ENCODE measurements around the gene TATDN3.
"Not testable (repeated sequence)": the region's sequence is repeated elsewhere in the genome, so short reads cannot be mapped to it uniquely, and the experiment has no call there.

Gene TATDN3

DNA sequence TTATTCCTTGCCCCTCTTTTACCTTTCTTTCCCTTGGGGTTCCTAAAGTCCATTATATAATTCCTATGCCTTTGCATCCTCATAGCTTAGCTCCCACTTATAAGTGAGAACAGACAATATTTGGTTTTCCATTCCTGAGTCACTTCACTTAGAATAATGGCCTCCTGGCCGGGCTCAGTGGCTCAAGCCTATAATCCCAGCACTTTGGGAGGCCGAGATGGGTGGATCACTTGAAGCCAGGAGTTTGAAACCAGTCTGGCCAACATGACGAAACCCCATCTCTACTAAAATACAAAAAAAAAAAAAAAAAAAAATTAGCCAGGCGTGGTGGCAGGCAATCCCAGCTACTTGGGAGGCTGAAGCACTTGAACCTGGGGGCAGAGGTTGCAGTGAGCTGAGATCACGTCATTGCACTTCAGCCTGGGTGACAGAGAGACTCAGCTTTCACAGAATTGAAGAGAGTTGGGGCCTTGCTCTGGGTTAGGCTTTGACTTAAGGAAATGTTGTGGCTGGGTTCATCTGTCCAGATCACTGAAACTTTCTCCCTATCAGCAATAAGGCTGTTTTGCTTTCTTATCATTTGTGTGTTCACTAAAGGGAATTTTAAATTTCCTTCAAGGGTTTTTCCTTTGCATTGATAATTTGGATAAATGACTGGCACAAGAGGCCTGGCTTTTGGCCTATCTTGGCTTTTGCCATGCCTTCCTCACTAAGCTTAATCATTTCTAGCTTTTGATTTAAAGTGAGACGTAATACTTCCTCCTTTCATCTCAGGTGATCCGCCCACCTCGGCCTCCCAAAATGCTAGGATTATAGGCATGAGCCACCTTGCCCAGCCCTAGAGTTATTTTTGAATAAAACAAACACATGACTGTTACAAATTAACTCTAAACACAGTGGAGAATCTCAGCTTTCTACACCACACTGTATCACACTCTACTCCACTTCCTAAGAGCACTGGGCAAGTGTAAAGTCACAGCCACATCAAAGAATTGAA is 41.8 kb downstream of the TATDN3 start:
- DNase-seq: not testable (repeated sequence)

DNA sequence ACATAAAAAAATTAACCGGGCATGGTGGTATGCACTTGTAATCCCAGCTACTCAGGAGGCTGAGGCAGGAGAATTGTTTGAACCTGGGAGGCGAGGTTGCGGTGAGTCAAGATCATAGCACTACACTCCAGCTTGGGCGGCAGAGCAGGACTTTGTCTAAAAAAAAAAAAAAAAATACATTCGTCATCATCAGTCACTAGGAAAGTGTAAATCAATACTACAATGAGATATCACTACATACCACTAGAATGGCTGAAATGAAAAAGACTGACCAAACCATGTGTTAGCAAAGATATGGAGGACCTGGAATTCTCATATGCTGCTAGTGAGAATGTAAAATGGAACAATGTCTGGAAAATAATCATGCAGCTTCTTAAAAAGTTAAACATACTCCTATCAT is 46.5 kb downstream of the TATDN3 start:
- DNase-seq: no peak

DNA sequence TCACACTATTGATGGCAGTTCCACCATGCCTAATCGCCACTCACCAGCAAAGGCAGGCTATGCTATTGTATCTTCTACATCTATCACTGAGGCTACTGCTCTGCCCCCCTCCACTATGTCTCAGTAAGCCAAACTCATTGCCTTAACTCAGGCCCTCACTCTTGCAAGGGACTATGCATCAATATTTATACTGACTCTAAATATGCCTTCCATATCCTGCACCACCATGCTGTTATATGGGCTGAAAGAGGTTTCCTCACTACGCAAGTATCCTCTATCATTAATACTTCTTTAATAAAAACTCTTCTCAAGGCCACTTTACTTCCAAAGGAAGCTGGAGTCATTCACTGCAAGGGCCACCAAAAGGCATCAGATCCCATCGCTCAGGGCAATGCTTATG is 52.8 kb downstream of the TATDN3 start:
- DNase-seq: not testable (repeated sequence)

DNA sequence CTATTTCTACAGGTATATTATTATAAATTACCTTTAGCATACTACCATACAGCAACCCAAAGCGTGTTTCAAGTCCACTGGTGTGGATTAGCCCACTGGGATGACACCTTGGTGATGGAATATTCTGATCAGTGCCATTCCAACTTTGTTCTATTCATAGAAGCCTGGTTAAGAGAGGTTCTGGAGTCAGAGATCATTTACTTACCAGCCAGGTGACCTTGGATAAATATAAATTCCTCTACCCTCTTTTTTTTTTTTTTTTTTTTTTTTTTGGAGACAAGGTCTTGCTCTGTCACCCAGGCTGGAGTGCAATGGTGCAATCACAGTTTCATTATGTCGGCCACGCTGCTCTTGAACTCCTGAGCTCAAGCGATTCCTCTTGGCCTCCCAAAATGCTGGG is 55.9 kb downstream of the TATDN3 start, which contains the start of gene SPATA45:
Gene SPATA45 (minus strand): TSS at position 101 of the 400 bp plus-strand sequence. CDS start 11,500 bp downstream, outside the sequence.
- no peak for DNase-seq

DNA sequence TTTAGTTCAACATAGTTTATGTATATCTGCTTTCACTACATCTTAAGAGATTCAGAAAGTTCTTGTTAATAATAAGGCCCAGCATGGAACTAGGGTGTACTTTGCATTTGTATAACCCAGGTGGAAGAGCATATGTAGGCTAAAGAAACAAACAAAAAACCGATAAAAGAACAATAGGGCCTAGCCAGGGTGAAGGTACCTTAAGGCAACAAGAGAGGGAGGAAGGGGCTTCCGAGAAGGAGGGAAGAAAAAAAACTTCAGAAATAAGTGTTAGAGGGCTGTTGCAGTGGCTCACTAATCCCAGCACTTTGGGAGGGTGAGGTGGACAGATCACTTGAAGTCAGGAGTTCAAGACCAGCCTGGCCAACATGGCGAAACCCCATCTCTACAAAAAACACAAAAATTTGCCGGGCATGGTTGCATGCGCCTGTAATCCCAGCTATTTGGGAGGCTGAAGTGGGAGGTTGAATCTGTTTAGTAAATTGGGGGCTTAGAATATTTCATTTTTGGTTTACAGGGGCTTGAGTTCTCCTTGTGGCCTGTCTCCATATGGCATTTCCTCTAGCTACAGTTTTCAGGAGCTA is 60.5 kb downstream of the TATDN3 start:
- no peak for DNase-seq

DNA sequence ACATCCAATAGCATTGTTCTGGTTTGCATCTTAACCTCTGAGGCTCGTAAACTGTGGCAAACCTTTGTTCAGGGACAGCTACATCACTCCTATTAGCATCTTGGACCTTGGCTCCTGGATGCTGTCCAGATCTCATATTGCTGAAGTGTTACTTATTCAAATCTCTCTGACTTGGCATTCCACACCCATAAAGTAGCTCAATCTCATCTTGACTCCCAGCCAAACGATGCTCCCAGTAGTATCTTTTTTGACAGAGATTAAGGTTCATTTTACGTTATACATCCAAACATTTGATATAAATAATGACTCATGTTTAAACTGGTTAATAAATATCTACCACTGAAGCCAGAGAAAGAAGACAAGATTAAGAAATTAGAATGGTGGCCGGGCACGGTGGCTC is 62.0 kb downstream of the TATDN3 start:
- DNase-seq: no peak

DNA sequence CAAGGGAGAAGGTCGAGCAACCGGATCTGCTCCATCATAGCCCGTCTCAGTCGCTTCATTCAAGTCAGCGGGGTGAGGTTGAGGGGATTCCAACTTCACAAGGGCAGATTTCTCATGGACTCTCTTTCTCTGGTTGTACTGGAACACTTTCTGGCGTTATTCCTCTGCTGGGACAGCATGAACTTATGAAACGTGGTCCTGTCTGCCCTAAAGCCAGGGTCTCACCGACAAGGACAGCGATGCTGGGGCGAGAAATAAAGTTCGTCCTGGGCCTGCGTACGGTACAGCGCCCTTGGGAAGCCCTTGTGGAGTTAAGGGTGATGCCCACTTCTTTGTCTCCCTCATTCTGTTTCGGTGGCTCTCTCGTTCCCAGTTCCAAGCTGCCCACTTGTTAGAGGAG is 65.1 kb downstream of the TATDN3 start:
- no peak for DNase-seq

DNA sequence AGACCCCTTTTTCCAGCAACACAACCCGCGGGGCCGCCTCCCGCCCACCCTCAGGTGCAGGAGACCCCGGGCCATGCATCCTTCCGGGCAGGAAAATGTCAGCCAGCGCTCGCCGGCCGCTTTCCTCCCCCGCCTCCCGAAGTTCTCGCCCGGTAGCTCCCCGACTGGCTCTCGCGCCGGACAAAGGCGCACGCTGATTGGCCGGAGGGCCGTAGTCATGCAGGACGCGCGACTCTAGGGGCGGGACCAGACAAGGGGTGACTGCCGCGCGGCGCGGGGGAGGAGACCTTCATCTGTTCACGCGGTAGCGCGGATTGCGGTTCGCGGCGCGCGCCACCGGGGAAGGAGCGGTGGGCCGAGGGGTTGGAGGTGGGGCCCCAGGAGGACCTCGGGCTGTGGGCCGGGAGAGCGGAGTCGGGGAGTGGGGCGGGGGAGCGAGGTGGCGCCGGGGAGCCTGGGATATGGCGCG is 66.3 kb downstream of the TATDN3 start, which contains the start of gene FLVCR1:
Gene FLVCR1 (plus strand): TSS at position 284 of the 469 bp plus-strand sequence. CDS start 178 bp downstream, at position 462.
- DNase-seq: peak; percentile 97

DNA sequence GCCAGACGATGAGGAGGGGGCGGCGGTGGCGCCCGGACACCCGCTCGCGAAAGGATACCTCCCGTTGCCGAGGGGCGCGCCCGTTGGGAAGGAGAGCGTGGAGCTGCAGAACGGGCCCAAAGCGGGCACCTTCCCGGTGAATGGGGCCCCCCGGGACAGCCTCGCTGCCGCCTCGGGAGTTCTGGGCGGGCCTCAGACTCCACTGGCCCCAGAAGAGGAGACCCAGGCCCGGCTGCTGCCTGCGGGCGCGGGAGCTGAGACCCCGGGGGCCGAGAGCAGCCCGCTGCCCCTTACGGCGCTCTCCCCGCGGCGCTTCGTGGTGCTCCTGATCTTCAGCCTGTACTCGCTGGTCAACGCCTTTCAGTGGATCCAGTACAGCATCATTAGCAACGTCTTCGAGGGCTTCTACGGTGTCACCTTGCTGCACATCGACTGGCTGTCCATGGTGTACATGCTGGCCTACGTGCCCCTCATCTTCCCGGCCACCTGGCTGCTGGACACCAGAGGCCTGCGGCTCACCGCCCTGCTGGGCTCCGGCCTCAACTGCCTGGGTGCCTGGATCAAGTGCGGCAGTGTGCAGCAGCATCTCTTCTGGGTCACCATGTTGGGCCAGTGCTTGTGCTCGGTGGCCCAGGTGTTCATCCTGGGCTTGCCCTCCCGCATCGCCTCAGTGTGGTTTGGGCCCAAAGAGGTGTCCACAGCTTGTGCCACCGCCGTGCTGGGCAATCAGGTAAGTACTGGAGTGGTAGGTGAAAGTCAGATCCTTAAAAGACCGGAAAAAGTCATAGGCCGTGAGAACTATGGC is 67.0 kb downstream of the TATDN3 start:
- DNase-seq: peak; percentile 19

DNA sequence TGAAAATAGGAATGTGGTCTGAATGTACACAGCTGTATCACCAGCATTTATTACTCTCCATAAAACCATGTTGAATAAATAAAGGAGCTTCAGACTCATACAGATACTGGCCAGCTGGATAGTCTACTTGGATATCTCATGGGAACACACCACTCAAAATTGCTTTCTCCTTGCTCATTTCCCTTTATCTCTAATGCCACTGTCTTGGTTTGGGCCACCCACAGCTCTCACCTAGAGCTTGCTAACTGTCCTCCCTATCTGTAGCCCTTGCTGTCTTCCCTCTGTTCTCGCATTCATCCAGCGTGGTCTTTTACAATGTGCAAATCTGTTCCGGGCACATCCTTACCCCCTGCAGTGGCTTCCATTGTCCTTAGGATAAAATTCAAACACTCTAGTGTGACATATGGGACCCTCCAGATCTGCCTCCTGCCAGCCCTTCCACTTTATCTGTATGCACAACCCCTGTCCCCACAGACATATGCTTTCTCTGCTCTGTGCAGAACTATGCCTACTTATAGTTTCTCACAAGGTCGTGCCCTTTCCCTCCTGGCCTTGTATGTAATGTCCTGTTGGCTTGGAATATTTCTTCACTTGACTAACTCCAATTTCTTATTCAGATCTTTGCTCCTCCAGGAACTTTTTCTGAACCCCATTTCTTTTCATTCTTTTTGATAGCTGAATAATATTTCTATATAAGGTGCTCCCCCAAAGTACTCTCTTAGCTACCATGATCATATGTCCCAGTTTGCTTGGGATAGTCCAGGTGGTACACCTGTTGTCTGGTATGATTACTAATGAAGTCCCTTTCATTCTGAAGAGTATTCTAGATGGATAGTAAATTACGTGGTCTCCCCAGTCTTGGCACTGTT is 69.3 kb downstream of the TATDN3 start:
- DNase-seq: no peak

DNA sequence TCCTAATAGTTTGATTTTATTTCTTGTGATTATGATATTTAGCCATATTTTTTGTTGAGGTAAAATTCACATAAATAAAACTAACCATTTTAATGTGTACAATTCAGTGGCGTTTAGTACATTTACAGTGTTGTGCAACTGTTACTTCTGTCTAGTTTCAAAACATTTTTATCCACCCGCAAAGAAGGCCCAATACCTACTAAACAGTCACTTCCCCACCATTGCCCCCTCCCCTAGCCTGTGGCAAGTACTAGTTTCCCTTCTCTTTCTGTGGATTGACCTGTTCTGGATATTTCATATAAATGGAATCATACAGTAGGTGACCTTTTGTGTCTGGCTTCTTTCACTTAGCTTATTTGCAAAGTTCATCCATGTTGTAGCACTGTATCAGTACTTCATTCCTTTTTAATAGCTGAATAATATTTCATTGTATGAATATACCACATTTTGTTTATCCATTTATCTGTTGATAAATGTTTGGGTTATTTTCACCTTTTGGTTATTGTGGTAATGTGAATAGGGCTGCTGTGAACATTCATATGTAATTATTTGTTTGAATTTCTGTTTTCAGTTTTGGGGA is 70.5 kb downstream of the TATDN3 start:
- DNase-seq: peak; percentile 32

DNA sequence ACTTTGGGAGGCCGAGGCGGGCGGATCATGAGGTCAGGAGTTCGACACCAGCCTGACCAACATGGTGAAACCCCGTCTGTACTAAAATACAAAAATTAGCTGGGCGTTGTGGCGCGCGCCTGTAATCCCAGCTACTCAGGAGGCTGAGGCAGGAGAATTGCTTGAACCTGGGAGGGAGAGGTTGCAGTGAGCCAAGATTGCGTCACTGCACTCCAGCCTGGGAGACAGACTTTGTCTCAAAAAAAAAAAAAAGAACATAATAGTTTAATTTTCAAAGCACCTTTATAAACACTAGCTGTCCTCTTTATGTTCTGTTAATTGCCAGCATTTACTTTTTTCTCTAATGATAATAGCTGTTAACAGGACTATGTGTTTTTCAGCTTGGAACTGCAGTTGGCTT is 71.7 kb downstream of the TATDN3 start:
- DNase-seq: not testable (repeated sequence)

DNA sequence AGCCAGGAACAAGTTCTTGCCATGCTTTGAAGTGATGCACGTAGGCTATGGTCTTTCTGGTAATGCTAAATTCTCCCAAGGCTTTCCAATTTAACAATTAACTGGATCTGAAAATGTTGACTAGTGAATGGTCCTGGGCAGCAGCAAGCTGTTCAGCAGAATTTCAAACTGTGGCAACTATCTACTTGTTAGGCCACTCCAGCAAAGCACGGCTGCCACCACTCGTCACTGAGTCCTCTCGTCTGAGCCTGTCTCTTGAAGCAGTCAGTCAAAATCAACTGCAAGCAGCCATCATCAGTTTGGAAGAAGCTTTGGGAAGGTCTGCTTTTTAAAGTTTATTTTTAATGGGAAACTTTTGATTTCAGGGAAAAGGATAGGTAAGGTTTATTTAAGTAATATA is 72.5 kb downstream of the TATDN3 start:
- DNase-seq: no peak

Data from suppressor macrophage treated with lipopolysaccharide for 4 hours (primary cell).